H9 (cell line): ENCODE results near the gene CHDH. TPM values are rescaled to one million over a fixed set of nuclear protein-coding genes. Genes with fewer than 3 reads are reported as not detected.

Source experiments
- DNase-seq: peaks from one replicate; pipeline ENCODE4 v3.0.0-alpha.2; 2017
- H2AFZ ChIP-seq: one replicate; pipeline ENCODE4 v1.6.1; 2013; ENCODE audit warnings: mild to moderate bottlenecking, low read length, control low read depth, moderate library complexity
- H2AK5ac ChIP-seq: 2 replicates; pipeline ENCODE4 v1.6.1; 2013; ENCODE audit warnings: low read length, control low read depth, mixed read lengths; ENCODE audit not compliant: insufficient read length
- H2BK120ac ChIP-seq: one replicate; pipeline ENCODE4 v1.6.1; 2013; ENCODE audit warnings: low read depth, mild to moderate bottlenecking, low read length, control low read depth, inconsistent platforms; ENCODE audit not compliant: poor library complexity, severe bottlenecking
- H2BK12ac ChIP-seq: 2 replicates; pipeline ENCODE4 v1.6.1; 2013; ENCODE audit warnings: low read length, control low read depth, mixed read lengths, low read depth; ENCODE audit not compliant: insufficient read length
- H2BK15ac ChIP-seq: 2 replicates; pipeline ENCODE4 v1.6.1; 2013; ENCODE audit warnings: low read depth, low read length, control low read depth
- H2BK20ac ChIP-seq: one replicate; pipeline ENCODE4 v1.6.1; 2013; ENCODE audit warnings: low read depth, mild to moderate bottlenecking, low read length, control low read depth, inconsistent platforms; ENCODE audit not compliant: poor library complexity, severe bottlenecking
- H2BK5ac ChIP-seq: 2 replicates; pipeline ENCODE4 v1.6.1; 2013; ENCODE audit warnings: low read length, control low read depth, mixed read lengths; ENCODE audit not compliant: insufficient read length
- H3K14ac ChIP-seq: 2 replicates; pipeline ENCODE4 v1.6.1; 2013; ENCODE audit warnings: low read length, control low read depth; ENCODE audit not compliant: insufficient read depth
- H3K18ac ChIP-seq: 2 replicates; pipeline ENCODE4 v1.6.1; 2013; ENCODE audit warnings: low read depth, mild to moderate bottlenecking, mixed read lengths, low read length, control low read depth; ENCODE audit not compliant: insufficient read length
- H3K23ac ChIP-seq: 2 replicates; pipeline ENCODE4 v1.6.1; 2013; ENCODE audit warnings: low read length, control low read depth, mixed read lengths, low read depth; ENCODE audit not compliant: insufficient read length
- H3K23me2 ChIP-seq: 2 replicates; pipeline ENCODE4 v1.6.1; 2013; ENCODE audit warnings: low read depth, mild to moderate bottlenecking, mixed read lengths, low read length, control low read depth; ENCODE audit not compliant: insufficient read length, poor library complexity, severe bottlenecking
- H3K27ac ChIP-seq: 2 replicates; pipeline ENCODE4 v1.5.1; 2013; ENCODE audit warnings: low read length, control low read depth, mixed read lengths, low read depth; ENCODE audit not compliant: insufficient read length
- H3K27me3 ChIP-seq: 2 replicates; pipeline ENCODE4 v1.6.1; 2013; ENCODE audit warnings: low read length, control low read depth, inconsistent platforms; ENCODE audit not compliant: insufficient read depth
- H3K4ac ChIP-seq: 2 replicates; pipeline ENCODE4 v1.6.1; 2013; ENCODE audit warnings: low read depth, mild to moderate bottlenecking, control low read depth, inconsistent platforms, low read length, moderate library complexity
- H3K4me1 ChIP-seq: 2 replicates; pipeline ENCODE4 v1.6.1; 2013; ENCODE audit warnings: low read length, control low read depth, inconsistent platforms; ENCODE audit not compliant: insufficient read depth
- H3K4me2 ChIP-seq: 2 replicates; pipeline ENCODE4 v1.6.1; 2013; ENCODE audit warnings: low read length, control low read depth, mixed read lengths; ENCODE audit not compliant: insufficient read length, insufficient read depth
- H3K56ac ChIP-seq: 2 replicates; pipeline ENCODE4 v1.6.1; 2013; ENCODE audit warnings: low read depth, mild to moderate bottlenecking, mixed read lengths, low read length, control low read depth; ENCODE audit not compliant: insufficient read length
- H3K79me1 ChIP-seq: 2 replicates; pipeline ENCODE4 v1.6.1; 2013; ENCODE audit warnings: low read depth, mild to moderate bottlenecking, moderate library complexity, low read length, control low read depth, inconsistent platforms; ENCODE audit not compliant: insufficient read depth, poor library complexity, severe bottlenecking
- H3K79me2 ChIP-seq: 2 replicates; pipeline ENCODE4 v1.6.1; 2013; ENCODE audit warnings: low read length, control low read depth, inconsistent platforms; ENCODE audit not compliant: insufficient read depth
- H3K9ac ChIP-seq: 2 replicates; pipeline ENCODE4 v1.6.1; 2013; ENCODE audit warnings: low read length, control low read depth, mixed read lengths; ENCODE audit not compliant: insufficient read length; ENCODE audit errors: extremely low read depth
- H3K9me3 ChIP-seq: one replicate; pipeline ENCODE4 v1.6.1; 2013; ENCODE audit warnings: low read depth, low read length, inconsistent platforms; ENCODE audit not compliant: control insufficient read depth
- H3T11ph ChIP-seq: one replicate; pipeline ENCODE4 v1.6.1; 2013; ENCODE audit warnings: mild to moderate bottlenecking, low read length, control low read depth, inconsistent platforms
- H4K20me1 ChIP-seq: one replicate; pipeline ENCODE4 v1.6.1; 2013; ENCODE audit not compliant: control insufficient read depth, insufficient read length, insufficient read depth
- H4K5ac ChIP-seq: 2 replicates; pipeline ENCODE4 v1.6.1; 2013; ENCODE audit warnings: low read depth, mild to moderate bottlenecking, mixed read lengths, low read length, control low read depth; ENCODE audit not compliant: insufficient read length
- H4K8ac ChIP-seq: replicated peaks from 2 replicates; pipeline ENCODE4 v1.6.1; 2013; ENCODE audit warnings: low read length, control low read depth, mixed read lengths, low read depth; ENCODE audit not compliant: insufficient read length
- H4K91ac ChIP-seq: 2 replicates; pipeline ENCODE4 v1.6.1; 2013; ENCODE audit warnings: low read depth, mild to moderate bottlenecking, moderate library complexity, mixed read lengths, low read length, control low read depth; ENCODE audit not compliant: insufficient read length
- H3K27ac Mint-ChIP-seq, 3 experiments: 2 replicates in 2 of 3; 3 replicates in 1 of 3; pipeline ENCODE4 v1.8.0; 2020 to 2021; ENCODE audit warnings: mixed read lengths in 3 of 3, mild to moderate bottlenecking in 1 of 3, moderate library complexity in 1 of 3
- H3K27me3 Mint-ChIP-seq: 2 replicates; pipeline ENCODE4 v1.8.0; 2021; ENCODE audit warnings: low read depth, mild to moderate bottlenecking, moderate library complexity, mixed read lengths
- H3K36me3 Mint-ChIP-seq, 3 experiments: 2 replicates in 2 of 3; 3 replicates in 1 of 3; pipeline ENCODE4 v1.8.0; 2020 to 2021; ENCODE audit warnings: low read depth in 3 of 3, mixed read lengths in 3 of 3; ENCODE audit not compliant: insufficient read depth in 1 of 3
- H3K4me1 Mint-ChIP-seq, 2 experiments: 2 replicates each; pipeline ENCODE4 v1.8.0; 2020; ENCODE audit warnings: mixed read lengths in 2 of 2
- H3K4me3 Mint-ChIP-seq, 2 experiments: 2 replicates in 1 of 2; 3 replicates in 1 of 2; pipeline ENCODE4 v1.8.0; 2020 to 2021; ENCODE audit warnings: mild to moderate bottlenecking in 2 of 2, mixed read lengths in 2 of 2, moderate library complexity in 1 of 2
- H3K9me3 Mint-ChIP-seq, 2 experiments: 2 replicates in 1 of 2; 3 replicates in 1 of 2; pipeline ENCODE4 v1.8.0; 2020; ENCODE audit warnings: mild to moderate bottlenecking in 2 of 2, mixed read lengths in 2 of 2, moderate library complexity in 1 of 2
- CTCF ChIP-seq: fragments of 200-600 bp; sonication (generic); conservative IDR thresholded peaks from 3 replicates; pipeline ENCODE4 v1.8.0; 2021; ENCODE audit warnings: antibody characterized with exemption, mild to moderate bottlenecking
- WGBS: extraction: QIAGEN DNeasy Blood & Tissue Kit; methylation state at CpG from one replicate; pipeline ENCODE4 v1.1.7; 2013; ENCODE audit warnings: missing lambda C conversion rate, low lambda C conversion rate, mixed read lengths; ENCODE audit not compliant: insufficient read length; ENCODE audit errors: extremely low coverage; 5-methylcytosine and 5-hydroxymethylcytosine counted together
- total RNA-seq: library from RNA; stranded (reverse); gene quantifications from 2 replicates; pipeline ENCODE4 v1.2.1, GENCODE V29; 2021

CHDH gene
- total RNA-seq, 1 experiment from 2014 or later: 11.0 TPM

GRCh38 chr3:53774414-53774813 is 71.8 kb downstream of the CHDH start:
- TF ChIP-seq CTCF: no peak
- H2BK12ac ChIP-seq: no peak overlapping the region
- H4K91ac ChIP-seq: no peak overlapping the region
- H3K56ac ChIP-seq: no peak overlapping the region
- no peak overlapping the region for H3K9ac ChIP-seq
- no peak overlapping the region for H3K27ac ChIP-seq
- no peaks in the 10 kb centered on the region for H3K27me3 ChIP-seq
- no peak overlapping the region for H3K23ac ChIP-seq
- no peaks in the 10 kb centered on the region for H3K79me1 ChIP-seq
- H2BK120ac ChIP-seq: no peak overlapping the region
- H4K5ac ChIP-seq: no peak overlapping the region
- no peak overlapping the region for H4K8ac ChIP-seq
- H2BK5ac ChIP-seq: no peak overlapping the region
- H3T11ph ChIP-seq: no peak overlapping the region
- H3K36me3 Mint-ChIP-seq: no peaks in the 10 kb centered on the region
- no peak overlapping the region for H2BK20ac ChIP-seq
- no peaks in the 10 kb centered on the region for H3K9me3 ChIP-seq
- H3K4me1 ChIP-seq: no peaks in the 10 kb centered on the region
- no peak overlapping the region for H3K18ac ChIP-seq
- H2AK5ac ChIP-seq: no peak overlapping the region
- WGBS: no CpG with 5 or more reads among the region's 8 CpGs
- no peak overlapping the region for H2AFZ ChIP-seq
- no peak overlapping the region for H3K14ac ChIP-seq
- H3K27me3 Mint-ChIP-seq: peaks cover 3% of the 10 kb centered on the region; the same call in 1 of the 2 replicates
- no peak overlapping the region for H3K4ac ChIP-seq
- no peak overlapping the region for H3K4me2 ChIP-seq
- H3K4me3 Mint-ChIP-seq: no peak overlapping the region; a peak in 1 of 5 replicates
- no peaks in the 10 kb centered on the region for H3K9me3 Mint-ChIP-seq
- no peaks in the 10 kb centered on the region for H3K23me2 ChIP-seq
- H3K27ac Mint-ChIP-seq: no peak overlapping the region
- no peaks in the 10 kb centered on the region for H4K20me1 ChIP-seq
- peaks cover 25 to 30% of the 10 kb centered on the region in 2 experiments for H3K4me1 Mint-ChIP-seq
- no peak for DNase-seq
- no peak overlapping the region for H2BK15ac ChIP-seq
- H3K79me2 ChIP-seq: no peaks in the 10 kb centered on the region
